GM19395 (cell line): ENCODE measurements around the gene UBIAD1.
A peak's percentile ranks its signal among the peaks of the same experiment; 100 is the strongest.

Experiments
- ATAC-seq: cut with Tn5 transposase; IDR thresholded peaks from one replicate; pipeline ENCODE4 v1.9.1; 2021; ENCODE audit warnings: mild to moderate bottlenecking, moderate library complexity; ENCODE audit not compliant: unreplicated experiment

The UBIAD1 gene

GRCh38 chr1:11308699-11309224 lies 35.8 kb downstream of the UBIAD1 start:
- no peak for ATAC-seq

GRCh38 chr1:11309385-11309784 lies 36.4 kb downstream of the UBIAD1 start:
- ATAC-seq: no peak

GRCh38 chr1:11311816-11312755 lies 39.1 kb downstream of the UBIAD1 start:
- ATAC-seq: no peak

GRCh38 chr1:11314959-11315358 lies 42.0 kb downstream of the UBIAD1 start:
- ATAC-seq: no peak

- ATAC-seq: no peak
Observed at GRCh38 chr1:11316701-11317100, 43.7 kb downstream of the UBIAD1 start.

GRCh38 chr1:11318982-11319381 lies 46.0 kb downstream of the UBIAD1 start:
- no peak for ATAC-seq

GRCh38 chr1:11320153-11320936 lies 47.3 kb downstream of the UBIAD1 start:
- no peak for ATAC-seq

GRCh38 chr1:11321656-11322491 lies 48.9 kb downstream of the UBIAD1 start:
- no peak for ATAC-seq

GRCh38 chr1:11324567-11325165 lies 51.7 kb downstream of the UBIAD1 start:
- no peak for ATAC-seq

- no peak for ATAC-seq
Observed at GRCh38 chr1:11326070-11326469, 53.1 kb downstream of the UBIAD1 start.

GRCh38 chr1:11328444-11328843 lies 55.4 kb downstream of the UBIAD1 start:
- no peak for ATAC-seq

GRCh38 chr1:11330411-11330810 lies 57.4 kb downstream of the UBIAD1 start:
- no peak for ATAC-seq

- no peak for ATAC-seq
Observed at GRCh38 chr1:11331036-11331944, 58.3 kb downstream of the UBIAD1 start.

- ATAC-seq: no peak
Observed at GRCh38 chr1:11331945-11332546, 59.0 kb downstream of the UBIAD1 start.

GRCh38 chr1:11333631-11334030 lies 60.6 kb downstream of the UBIAD1 start:
- ATAC-seq: no peak

GRCh38 chr1:11334261-11334804 lies 61.3 kb downstream of the UBIAD1 start:
- ATAC-seq: no peak

GRCh38 chr1:11334821-11335220 lies 61.8 kb downstream of the UBIAD1 start:
- no peak for ATAC-seq

- ATAC-seq: peak; percentile 83
Observed at GRCh38 chr1:11335417-11336056, 62.5 kb downstream of the UBIAD1 start.
